DND-41 (cell line): ENCODE results near the gene IGFBP4.

Experiments used
- ATAC-seq: fragments of 200-7000 bp; cut with Tn5 transposase; 3 replicates; pipeline ENCODE4 v1.9.1; 2021; ENCODE audit warnings: low read depth; ENCODE audit not compliant: insufficient read depth
- DNase-seq: peaks from one replicate; pipeline ENCODE4 v3.0.0-alpha.2; 2020
- H2AFZ ChIP-seq: 2 replicates; pipeline ENCODE4 v1.6.0; 2012; ENCODE audit warnings: low read depth, low read length
- H3K27ac ChIP-seq: 2 replicates; pipeline ENCODE4 v1.5.1; 2012; ENCODE audit warnings: low read length, inconsistent platforms
- H3K27me3 ChIP-seq: fragments of 200-600 bp; sonication (generic); 2 replicates; pipeline ENCODE4 v1.6.0; 2012; ENCODE audit warnings: low read length, mild to moderate bottlenecking, inconsistent platforms; ENCODE audit not compliant: insufficient read depth, poor library complexity
- H3K36me3 ChIP-seq: 2 replicates; pipeline ENCODE4 v1.5.1; 2012; ENCODE audit warnings: low read length, inconsistent platforms; ENCODE audit not compliant: insufficient read depth
- H3K4me1 ChIP-seq: 2 replicates; pipeline ENCODE4 v1.5.1; 2012; ENCODE audit warnings: mild to moderate bottlenecking, low read length; ENCODE audit not compliant: insufficient read depth
- H3K4me2 ChIP-seq: 2 replicates; pipeline ENCODE4 v1.6.0; 2012; ENCODE audit warnings: mild to moderate bottlenecking, moderate library complexity, low read length, inconsistent platforms; ENCODE audit not compliant: insufficient read depth
- H3K4me3 ChIP-seq, 2 experiments: fragments of 200-600 bp in 1 of 2; shearing (Covaris generic) in 1 of 2; 2 replicates each; pipeline ENCODE4 v1.5.1; 2012 to 2016; ENCODE audit warnings: inconsistent platforms in 2 of 2, low read length in 2 of 2, mild to moderate bottlenecking in 2 of 2, low read depth in 1 of 2, moderate library complexity in 1 of 2
- H3K79me2 ChIP-seq: 2 replicates; pipeline ENCODE4 v1.6.0; 2012; ENCODE audit warnings: low read length, inconsistent platforms; ENCODE audit not compliant: insufficient read depth
- H3K9ac ChIP-seq: 2 replicates; pipeline ENCODE4 v1.6.0; 2012; ENCODE audit warnings: low read depth, mild to moderate bottlenecking, inconsistent platforms, low read length, moderate library complexity
- H3K9me3 ChIP-seq: 2 replicates; pipeline ENCODE4 v1.5.1; 2012; ENCODE audit warnings: low read length, moderate library complexity, mild to moderate bottlenecking, inconsistent platforms; ENCODE audit not compliant: insufficient read depth, severe bottlenecking
- H4K20me1 ChIP-seq: 2 replicates; pipeline ENCODE4 v1.6.0; 2012; ENCODE audit warnings: low read length; ENCODE audit not compliant: insufficient read depth
- CTCF ChIP-seq: IDR thresholded peaks from 2 replicates; pipeline ENCODE4 v1.5.1; 2012; ENCODE audit warnings: borderline replicate concordance, low read length, moderate library complexity, mild to moderate bottlenecking; ENCODE audit not compliant: poor library complexity, severe bottlenecking; ENCODE audit errors: extremely low read depth
- EZH2 ChIP-seq: IDR thresholded peaks from 3 replicates; pipeline ENCODE4 v1.6.1; 2012; ENCODE audit warnings: borderline replicate concordance, low read depth, mild to moderate bottlenecking, moderate library complexity, low read length, inconsistent platforms; ENCODE audit not compliant: severe bottlenecking

The IGFBP4 gene

GRCh38 chr17:40431231-40431602 is 12.0 kb upstream of the IGFBP4 start:
- H3K4me1 ChIP-seq, result peaks cover 18% of the 10 kb centered on the region
- no peaks in the 10 kb centered on the region for H3K27me3 ChIP-seq
- TF ChIP-seq EZH2 (no peak), CTCF (no peak)
- no peak overlapping the region for H3K27ac ChIP-seq
- no peaks in the 10 kb centered on the region for H3K9me3 ChIP-seq
- no peak overlapping the region for H3K4me2 ChIP-seq
- no peaks in the 10 kb centered on the region for H3K36me3 ChIP-seq
- H3K79me2 ChIP-seq, result no peaks in the 10 kb centered on the region
- DNase-seq (no peak), ATAC-seq (no peak)
- no peak overlapping the region for H2AFZ ChIP-seq
- 0 out of 2 replicates have a peak, but pooled peaks cover 3% of the 10 kb centered on the region for H4K20me1 ChIP-seq
- H3K4me3 ChIP-seq, result no peak overlapping the region
- no peak overlapping the region for H3K9ac ChIP-seq

- no peaks in the 10 kb centered on the region for H3K79me2 ChIP-seq
- no peak overlapping the region for H3K9ac ChIP-seq
- no peaks in the 10 kb centered on the region for H4K20me1 ChIP-seq
- H3K4me3 ChIP-seq, result no peak overlapping the region
- TF ChIP-seq CTCF, result no peak
- no peak for TF ChIP-seq EZH2
- H3K27me3 ChIP-seq, result no peaks in the 10 kb centered on the region
- H3K9me3 ChIP-seq, result no peaks in the 10 kb centered on the region
- H2AFZ ChIP-seq, result no peak overlapping the region
- ATAC-seq (no peak), DNase-seq (no peak)
- H3K4me2 ChIP-seq, result no peak overlapping the region
- H3K27ac ChIP-seq, result no peak overlapping the region
- no peaks in the 10 kb centered on the region for H3K36me3 ChIP-seq
- H3K4me1 ChIP-seq, result peaks cover 7% of the 10 kb centered on the region
Measured at GRCh38 chr17:40432864-40433528, 10.3 kb upstream of the IGFBP4 start.

- H3K9ac ChIP-seq, result no peak overlapping the region
- H3K27ac ChIP-seq, result no peak overlapping the region
- H3K4me1 ChIP-seq, result peaks cover 7% of the 10 kb centered on the region
- peak; percentile 83 for ATAC-seq
- TF ChIP-seq EZH2 (no peak), CTCF (peak; percentile 70)
- no peak overlapping the region for H2AFZ ChIP-seq
- H3K27me3 ChIP-seq, result no peaks in the 10 kb centered on the region
- H3K79me2 ChIP-seq, result no peaks in the 10 kb centered on the region
- no peaks in the 10 kb centered on the region for H4K20me1 ChIP-seq
- peak; percentile 51 for DNase-seq
- no peak overlapping the region for H3K4me3 ChIP-seq
- no peak overlapping the region for H3K4me2 ChIP-seq
- H3K9me3 ChIP-seq, result no peaks in the 10 kb centered on the region
- H3K36me3 ChIP-seq, result no peaks in the 10 kb centered on the region
Measured at GRCh38 chr17:40433551-40434415, 9.5 kb upstream of the IGFBP4 start.
